ENCODE results near the gene RPN2.

The RPN2 gene

DNA sequence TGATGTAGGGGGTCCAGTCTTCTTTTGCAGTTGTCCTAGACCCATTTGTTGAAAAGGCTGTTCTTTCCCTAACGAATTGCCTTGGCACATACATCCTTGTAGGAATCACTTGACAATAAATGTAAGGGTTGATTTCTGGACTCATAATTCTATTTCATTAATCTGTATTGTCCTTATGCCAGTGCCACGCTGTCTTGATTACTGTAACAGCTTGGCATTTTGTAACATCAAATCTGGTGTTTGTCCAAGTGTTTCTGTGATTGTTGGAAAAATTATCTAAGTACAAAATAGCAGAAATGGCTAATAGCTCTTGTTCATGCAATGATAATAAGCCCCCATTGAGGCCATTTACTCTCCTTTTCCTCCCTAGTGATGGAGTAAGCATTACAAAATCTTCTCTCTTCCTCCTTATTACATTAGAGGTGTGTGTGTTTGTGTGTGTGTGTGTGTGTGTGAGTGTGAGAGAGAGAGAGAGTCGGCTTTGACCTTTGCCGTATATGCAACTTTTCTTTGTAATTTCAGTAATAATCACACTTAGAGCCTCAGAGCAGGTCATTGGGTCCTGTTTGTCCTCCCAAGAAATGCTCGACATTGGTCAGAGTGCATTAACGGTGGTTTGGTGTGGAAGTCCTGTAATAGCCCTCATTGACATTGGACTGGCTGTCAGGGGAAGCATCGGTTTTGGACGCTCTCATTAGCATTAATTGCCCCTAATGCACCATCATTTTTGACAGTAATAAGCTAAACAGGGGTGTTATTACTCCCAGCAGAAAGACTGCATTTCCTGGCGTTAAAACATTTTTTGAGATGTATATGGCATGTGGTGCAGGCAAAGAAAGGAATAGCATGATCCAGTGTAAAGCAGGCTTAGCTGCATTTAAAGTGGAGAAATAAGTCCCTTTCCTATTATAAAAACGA lies 40.9 kb downstream of the RPN2 start:
- DNase-seq = no peak

DNA sequence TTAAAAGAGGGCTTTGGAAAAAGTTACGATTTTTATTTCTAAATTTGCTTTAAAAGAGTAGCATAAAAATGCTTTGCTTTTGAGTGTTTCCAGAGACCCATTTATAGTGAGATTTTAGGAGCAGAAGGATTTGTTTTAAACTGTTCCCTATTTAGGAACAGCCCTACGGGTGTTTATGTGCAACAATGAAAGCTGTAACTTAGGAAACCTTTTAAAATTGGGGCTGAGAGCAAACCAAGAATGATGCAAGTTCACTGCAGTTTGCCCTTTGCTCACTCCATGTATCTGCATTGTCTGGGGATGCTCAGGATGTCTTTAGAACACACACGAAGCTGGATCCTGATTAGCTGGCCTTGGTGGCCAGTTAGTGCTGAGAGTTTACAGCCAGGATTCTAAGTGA lies 41.6 kb downstream of the RPN2 start:
- no peak for DNase-seq

DNA sequence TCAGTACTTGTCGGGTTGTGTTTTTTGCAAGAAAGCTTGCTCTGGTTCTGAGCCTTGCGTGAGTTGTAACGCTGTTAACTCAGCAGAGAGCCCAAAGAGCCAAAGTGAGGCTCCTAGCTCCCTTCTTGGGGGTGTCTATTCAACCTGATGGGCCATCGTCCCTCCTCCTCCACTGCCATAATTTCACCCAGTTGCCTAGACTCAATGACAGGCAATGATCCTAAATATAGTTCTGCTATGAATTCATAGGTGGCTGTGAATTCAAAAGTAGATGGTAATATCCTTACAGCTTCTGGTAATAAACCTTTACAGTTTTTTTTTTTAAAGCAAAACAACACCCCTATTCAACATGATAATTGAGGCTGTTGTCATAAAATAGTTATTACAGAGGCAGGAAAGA lies 43.0 kb downstream of the RPN2 start:
- DNase-seq = no peak

GRCh38 chr20:37223053-37223452 lies 43.9 kb downstream of the RPN2 start:
- no peak for DNase-seq

- no peak for DNase-seq
Observed at GRCh38 chr20:37225146-37225545, 46.0 kb downstream of the RPN2 start.

DNA sequence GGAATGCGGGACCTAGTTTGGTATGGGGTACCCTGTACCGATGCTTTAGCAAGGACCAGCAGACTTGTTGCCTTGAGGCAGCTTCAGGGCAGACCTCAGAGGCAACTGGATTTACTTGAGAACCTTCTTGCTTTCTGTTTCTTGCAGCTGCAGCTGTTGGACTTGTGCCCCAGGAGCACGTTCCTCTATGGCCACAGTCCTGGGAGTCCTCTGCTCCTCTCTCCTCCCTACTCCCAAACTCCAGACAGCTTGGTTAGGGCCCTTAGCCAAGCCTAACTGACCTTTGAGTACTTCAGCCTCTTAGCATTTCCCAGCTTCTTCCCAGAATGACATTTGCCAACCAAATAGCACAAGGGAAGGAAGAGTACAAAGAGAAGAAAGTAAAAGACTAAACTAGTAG lies 47.8 kb downstream of the RPN2 start:
- no peak for DNase-seq

GRCh38 chr20:37228082-37228481 lies 49.0 kb downstream of the RPN2 start:
- no peak for DNase-seq

- no peak for DNase-seq
Observed at GRCh38 chr20:37228656-37229055, 49.5 kb downstream of the RPN2 start.

GRCh38 chr20:37229357-37229756 lies 50.2 kb downstream of the RPN2 start:
- DNase-seq = no peak

GRCh38 chr20:37230200-37230599 lies 51.1 kb downstream of the RPN2 start:
- no peak for DNase-seq

- DNase-seq = no peak
Observed at GRCh38 chr20:37231947-37232630, 53.0 kb downstream of the RPN2 start.

DNA sequence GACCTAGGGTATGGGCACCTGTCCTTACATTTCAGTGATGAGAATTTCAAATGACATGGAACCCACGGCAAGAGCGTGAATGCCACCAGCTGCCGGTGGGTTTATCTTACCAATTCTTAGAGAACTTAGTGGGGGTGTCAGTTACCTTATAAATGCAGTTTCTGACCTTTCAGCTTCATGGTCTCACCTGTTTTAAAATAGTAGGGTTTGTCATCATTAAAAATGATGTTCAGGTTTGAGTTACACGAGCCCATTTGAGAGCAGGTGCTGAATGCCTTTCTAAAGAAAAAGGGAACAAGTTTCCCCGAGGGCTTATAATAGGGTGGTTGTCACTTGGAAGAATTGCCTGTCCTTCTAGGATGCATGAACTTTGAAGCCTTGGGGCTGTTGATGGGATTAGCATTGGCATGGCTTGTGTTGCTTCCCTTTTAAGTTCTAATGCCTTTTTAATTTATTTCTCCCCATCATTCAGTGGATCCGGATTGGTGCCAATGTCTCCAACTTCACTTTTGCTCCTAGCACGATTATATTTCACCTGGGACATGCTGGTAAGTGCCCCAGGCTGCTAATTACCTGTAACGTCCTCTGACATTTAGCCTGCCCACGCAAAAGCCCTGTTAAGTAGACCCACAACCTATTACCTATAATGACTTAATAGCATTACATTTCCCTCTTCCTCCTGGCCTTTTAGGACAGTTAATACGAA lies 54.6 kb downstream of the RPN2 start:
- no peak for DNase-seq

DNA sequence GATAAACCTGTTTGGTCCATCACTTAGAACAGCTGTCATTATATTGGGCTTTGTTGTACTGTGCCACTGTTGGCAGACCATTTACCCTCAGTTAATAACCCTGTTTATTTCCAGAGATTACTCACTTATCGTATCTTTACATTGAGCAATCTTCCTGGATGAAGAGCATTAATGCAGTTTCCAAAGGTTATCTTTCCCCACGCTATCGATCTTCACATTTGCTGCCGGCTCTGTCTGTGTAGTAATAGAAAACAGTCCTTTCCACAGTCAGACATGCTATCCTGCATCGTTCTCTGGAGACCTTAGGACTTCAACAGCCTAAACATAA lies 55.1 kb downstream of the RPN2 start:
- DNase-seq = no peak

- no peak for DNase-seq
Observed at GRCh38 chr20:37235065-37235464, 55.9 kb downstream of the RPN2 start.

GRCh38 chr20:37236462-37236861 lies 57.3 kb downstream of the RPN2 start:
- DNase-seq = no peak

DNA sequence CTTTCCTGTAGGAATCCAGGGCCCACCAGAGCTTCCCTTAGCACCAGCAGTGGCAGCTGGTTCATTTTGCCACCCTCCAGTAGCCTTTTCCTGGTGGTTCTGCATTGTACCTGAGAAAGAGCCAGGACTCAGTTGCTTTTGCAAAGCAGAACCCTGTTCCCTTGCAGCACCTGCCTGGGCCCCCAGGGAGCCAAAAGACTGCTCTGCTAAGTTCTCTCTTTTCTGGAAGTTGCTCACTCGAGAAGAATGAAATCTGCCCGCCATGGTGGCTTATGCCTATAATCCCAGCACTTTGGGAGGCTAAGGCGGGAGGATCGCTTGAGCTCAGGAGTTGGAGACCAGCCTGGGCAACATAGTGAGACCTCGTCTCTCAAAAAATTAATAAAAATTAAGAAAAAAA lies 58.5 kb downstream of the RPN2 start:
- no peak for DNase-seq

GRCh38 chr20:37238426-37238825 lies 59.3 kb downstream of the RPN2 start:
- no peak for DNase-seq

- no peak for DNase-seq
Observed at GRCh38 chr20:37238935-37239451, 59.9 kb downstream of the RPN2 start.

GRCh38 chr20:37240337-37241067 lies 61.4 kb downstream of the RPN2 start:
- DNase-seq = no peak

GRCh38 chr20:37242503-37242902 lies 63.4 kb downstream of the RPN2 start:
- DNase-seq = no peak

GRCh38 chr20:37243076-37243936 lies 64.2 kb downstream of the RPN2 start:
- DNase-seq = no peak

Measured in effector CD8-positive, alpha-beta T cell (primary cell).